Neural progenitor cell (in vitro differentiated cells): ENCODE measurements around the gene TNF. TPM values are rescaled to one million over a fixed set of nuclear protein-coding genes. Genes with fewer than 3 reads are reported as not detected.
A peak's percentile ranks its signal among the peaks of the same experiment; 100 is the strongest.

ENCODE experiments used
- DNase-seq: peaks from one replicate; pipeline ENCODE4 v3.0.0-alpha.2; 2016; ENCODE audit warnings: low spot score
- H2AFZ ChIP-seq: fragments of 200-600 bp; sonication (generic); replicated peaks from 2 replicates; pipeline ENCODE4 v1.6.1; 2016; ENCODE audit warnings: antibody characterized with exemption
- H3F3A ChIP-seq: fragments of 200-600 bp; sonication (generic); 2 replicates; pipeline ENCODE4 v1.6.1; 2016; ENCODE audit warnings: antibody characterized with exemption, low read depth
- H3K27ac ChIP-seq: fragments of 200-600 bp; sonication (generic); 2 replicates; pipeline ENCODE4 v1.5.1; 2016; ENCODE audit warnings: mild to moderate bottlenecking
- H3K27me3 ChIP-seq: fragments of 200-600 bp; sonication (generic); 2 replicates; pipeline ENCODE4 v1.6.1; 2016; ENCODE audit warnings: mild to moderate bottlenecking, moderate library complexity
- H3K36me3 ChIP-seq: fragments of 200-600 bp; sonication (generic); 2 replicates; pipeline ENCODE4 v1.5.1; 2016
- H3K4me1 ChIP-seq: fragments of 200-600 bp; sonication (generic); 2 replicates; pipeline ENCODE4 v1.6.1; 2016; ENCODE audit warnings: mixed run types
- H3K4me2 ChIP-seq: fragments of 200-600 bp; sonication (generic); 2 replicates; pipeline ENCODE4 v1.6.1; 2016
- H3K4me3 ChIP-seq: fragments of 200-600 bp; sonication (generic); 2 replicates; pipeline ENCODE4 v1.5.1; 2016
- H3K79me2 ChIP-seq: fragments of 200-600 bp; sonication (generic); 2 replicates; pipeline ENCODE4 v1.6.1; 2016; ENCODE audit warnings: low read depth
- H3K9ac ChIP-seq: fragments of 200-600 bp; sonication (generic); 2 replicates; pipeline ENCODE4 v1.6.1; 2016
- H3K9me3 ChIP-seq: fragments of 200-600 bp; sonication (generic); 2 replicates; pipeline ENCODE4 v1.5.1; 2016; ENCODE audit warnings: low read depth
- H4K20me1 ChIP-seq: fragments of 200-600 bp; sonication (generic); 2 replicates; pipeline ENCODE4 v1.6.1; 2016; ENCODE audit warnings: low read depth
- H3K27ac Mint-ChIP-seq: 3 replicates; pipeline ENCODE4 v1.8.0; 2021; ENCODE audit warnings: mixed read lengths
- H3K27me3 Mint-ChIP-seq: 2 replicates; pipeline ENCODE4 v1.8.0; 2022; ENCODE audit warnings: low read depth, mild to moderate bottlenecking, inconsistent platforms, moderate library complexity, mixed read lengths; ENCODE audit not compliant: insufficient read depth
- H3K36me3 Mint-ChIP-seq: 3 replicates; pipeline ENCODE4 v1.8.0; 2021; ENCODE audit warnings: mixed read lengths
- H3K4me1 Mint-ChIP-seq: 3 replicates; pipeline ENCODE4 v1.8.0; 2021; ENCODE audit warnings: mixed read lengths
- H3K4me3 Mint-ChIP-seq: 3 replicates; pipeline ENCODE4 v1.8.0; 2021; ENCODE audit warnings: mild to moderate bottlenecking, moderate library complexity, mixed read lengths
- H3K9me3 Mint-ChIP-seq: 3 replicates; pipeline ENCODE4 v1.8.0; 2020; ENCODE audit warnings: mixed read lengths
- EZH2 ChIP-seq: fragments of 200-600 bp; sonication (generic); IDR thresholded peaks from 2 replicates; pipeline ENCODE4 v1.6.1; 2017; ENCODE audit warnings: antibody characterized with exemption, mild to moderate bottlenecking, moderate library complexity
- EZH2phosphoT487 ChIP-seq: fragments of 200-600 bp; sonication (generic); IDR thresholded peaks from 2 replicates; pipeline ENCODE4 v1.6.1; 2017; ENCODE audit warnings: antibody characterized with exemption
- total RNA-seq: library from RNA; depleted of rRNA; stranded (reverse); fragments of >200 nt; gene quantifications from 2 replicates; pipeline ENCODE4 v1.2.3, GENCODE V29; 2015; ENCODE audit warnings: low replicate concordance
- TF ChIP-seq, protein P1 (sequence below): fragments of 200-600 bp; sonication (generic); IDR thresholded peaks from 2 replicates; pipeline ENCODE4 v1.5.1; 2017; ENCODE audit warnings: antibody characterized with exemption, mild to moderate bottlenecking

Gene TNF
- total RNA-seq, 1 donor from 2014 or later = not detected

DNA sequence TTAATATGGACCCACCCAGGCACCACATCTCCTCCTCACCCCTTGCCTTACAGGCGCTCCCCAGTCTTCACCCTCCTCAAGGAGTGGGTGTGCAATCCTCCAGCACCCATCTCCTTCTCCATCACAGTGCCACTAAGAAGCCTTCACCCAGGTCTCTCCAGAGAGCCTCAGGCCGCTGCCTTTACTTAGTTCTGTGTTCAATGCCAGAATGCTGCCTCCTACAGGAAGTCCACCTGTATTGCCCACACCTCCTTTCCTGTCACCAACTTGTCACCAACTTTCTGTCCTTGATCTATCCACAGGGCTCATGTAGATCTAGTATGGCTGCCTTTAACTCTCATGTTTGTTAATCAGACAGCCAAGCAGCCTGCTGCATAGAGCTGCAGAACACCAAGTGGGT is 10.1 kb downstream of the TNF start:
- DNase-seq = peak; percentile 53
- Histone ChIP-seq H3K9ac (no peak overlapping the region), H3F3A (no peaks in the 10 kb centered on the region), H3K4me1 (peaks cover 6% of the 10 kb centered on the region), H3K9me3 (no peaks in the 10 kb centered on the region), H4K20me1 (no peaks in the 10 kb centered on the region), H3K4me3 (no peak overlapping the region), H2AFZ (no peak overlapping the region), H3K4me2 (no peak overlapping the region), H3K36me3 (no peaks in the 10 kb centered on the region), H3K79me2 (no peaks in the 10 kb centered on the region), H3K27ac (no peak overlapping the region), H3K27me3 (peaks cover 2% of the 10 kb centered on the region)
- TF ChIP-seq, protein P1, sequence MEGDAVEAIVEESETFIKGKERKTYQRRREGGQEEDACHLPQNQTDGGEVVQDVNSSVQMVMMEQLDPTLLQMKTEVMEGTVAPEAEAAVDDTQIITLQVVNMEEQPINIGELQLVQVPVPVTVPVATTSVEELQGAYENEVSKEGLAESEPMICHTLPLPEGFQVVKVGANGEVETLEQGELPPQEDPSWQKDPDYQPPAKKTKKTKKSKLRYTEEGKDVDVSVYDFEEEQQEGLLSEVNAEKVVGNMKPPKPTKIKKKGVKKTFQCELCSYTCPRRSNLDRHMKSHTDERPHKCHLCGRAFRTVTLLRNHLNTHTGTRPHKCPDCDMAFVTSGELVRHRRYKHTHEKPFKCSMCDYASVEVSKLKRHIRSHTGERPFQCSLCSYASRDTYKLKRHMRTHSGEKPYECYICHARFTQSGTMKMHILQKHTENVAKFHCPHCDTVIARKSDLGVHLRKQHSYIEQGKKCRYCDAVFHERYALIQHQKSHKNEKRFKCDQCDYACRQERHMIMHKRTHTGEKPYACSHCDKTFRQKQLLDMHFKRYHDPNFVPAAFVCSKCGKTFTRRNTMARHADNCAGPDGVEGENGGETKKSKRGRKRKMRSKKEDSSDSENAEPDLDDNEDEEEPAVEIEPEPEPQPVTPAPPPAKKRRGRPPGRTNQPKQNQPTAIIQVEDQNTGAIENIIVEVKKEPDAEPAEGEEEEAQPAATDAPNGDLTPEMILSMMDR = peak; percentile 59
- TF ChIP-seq EZH2phosphoT487 = no peak
- no peak for TF ChIP-seq EZH2
- Mint-ChIP-seq H3K4me1 (peaks cover 17% of the 10 kb centered on the region), H3K36me3 (no peaks in the 10 kb centered on the region), H3K27ac (no peak overlapping the region), H3K4me3 (peak overlapping the region; percentile 5), H3K27me3 (peaks cover 11% of the 10 kb centered on the region), H3K9me3 (no peaks in the 10 kb centered on the region)

DNA sequence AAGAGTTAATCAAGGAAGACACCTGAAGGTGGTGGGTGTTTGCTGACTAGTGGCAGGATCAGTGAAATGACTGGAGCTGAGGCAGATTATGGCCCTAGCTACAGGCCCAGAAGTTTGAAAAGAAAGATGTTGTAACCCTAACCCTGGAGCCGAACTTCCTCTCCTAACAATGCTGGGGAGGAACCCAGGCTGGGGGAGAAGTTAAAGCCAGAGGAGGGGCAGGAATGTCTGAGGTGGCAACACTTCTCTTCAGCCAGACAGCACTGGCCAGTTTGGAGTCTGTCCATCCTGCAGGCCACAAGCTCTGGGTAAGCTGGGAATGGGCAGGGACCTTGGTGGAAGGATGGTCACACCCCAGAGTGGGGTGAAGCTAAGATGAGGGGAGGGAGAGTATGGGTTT is 10.6 kb downstream of the TNF start, which contains the start of gene LST1:
Gene LST1, plus strand, starts transcription at position 270 of the 400 bp plus-strand sequence. CDS start 1,023 bp downstream, outside the sequence.
- peak within 1 kb of the TSS; percentile 5 for H3K4me3 Mint-ChIP-seq
- TF ChIP-seq, protein P1 = no peak
- no peak for TF ChIP-seq EZH2phosphoT487
- TF ChIP-seq EZH2 = no peak

DNA sequence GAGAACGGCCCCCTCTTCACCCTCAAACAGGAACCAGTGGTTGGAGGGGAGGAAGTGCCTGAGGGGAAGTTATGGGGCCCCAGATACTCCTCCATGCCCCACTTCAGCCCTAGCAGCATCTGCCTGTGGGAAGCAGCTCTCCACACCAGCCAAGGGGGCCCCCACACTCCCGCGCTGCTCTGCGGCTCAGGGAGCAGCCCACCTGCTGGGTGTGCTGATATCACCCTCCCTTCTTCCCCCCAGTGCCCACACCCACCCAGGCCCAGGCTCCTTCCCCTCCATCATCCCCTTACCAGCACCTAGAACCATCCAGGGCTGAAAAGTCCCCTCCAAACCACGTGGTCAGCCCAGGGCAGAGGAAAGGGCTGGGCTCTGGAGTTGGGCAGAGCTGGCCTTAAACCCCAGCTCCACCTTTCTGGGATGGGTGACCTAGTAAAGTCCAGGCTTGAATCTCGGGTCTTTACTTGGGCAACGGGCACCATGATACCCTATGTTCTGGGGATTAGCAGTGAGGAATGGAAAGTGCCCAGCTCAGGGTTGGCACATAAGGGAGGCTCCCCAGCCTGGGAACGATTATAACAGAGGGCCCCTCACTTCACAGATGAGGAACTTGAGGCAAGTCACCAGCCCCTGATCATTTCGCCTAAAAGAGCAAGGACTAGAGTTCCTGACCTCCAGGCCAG is 11.4 kb downstream of the TNF start:
- Histone ChIP-seq H3K36me3 (no peaks in the 10 kb centered on the region), H3K9me3 (no peaks in the 10 kb centered on the region), H3K27me3 (no peaks in the 10 kb centered on the region), H4K20me1 (no peaks in the 10 kb centered on the region), H3K4me3 (no peak overlapping the region), H3K9ac (no peak overlapping the region), H3K79me2 (no peaks in the 10 kb centered on the region), H3K27ac (no peak overlapping the region), H3K4me2 (no peak overlapping the region), H3F3A (no peaks in the 10 kb centered on the region), H2AFZ (no peak overlapping the region), H3K4me1 (peaks cover 3% of the 10 kb centered on the region)
- Mint-ChIP-seq H3K4me1 (peaks cover 7% of the 10 kb centered on the region), H3K27ac (peak overlapping the region; percentile 89), H3K36me3 (no peaks in the 10 kb centered on the region), H3K4me3 (no peak overlapping the region), H3K27me3 (peaks cover 5% of the 10 kb centered on the region), H3K9me3 (no peaks in the 10 kb centered on the region)
- no peak for DNase-seq
- TF ChIP-seq EZH2phosphoT487 (no peak), EZH2 (no peak)
- TF ChIP-seq, protein P1 = no peak

More for the DNA sequence above, 10.6 kb downstream of the TNF start, which contains the start of gene LST1:
- Histone ChIP-seq H3K4me3 (no peak within 1 kb of the TSS), H4K20me1 (no peaks in the 10 kb centered on the region), H3K9me3 (no peaks in the 10 kb centered on the region), H3K79me2 (no peaks in the 10 kb centered on the region), H3K27ac (no peak within 1 kb of the TSS), H3F3A (no peaks in the 10 kb centered on the region), H3K36me3 (no peaks in the 10 kb centered on the region), H2AFZ (no peak within 1 kb of the TSS), H3K9ac (no peak within 1 kb of the TSS), H3K4me2 (no peak within 1 kb of the TSS), H3K27me3 (no peaks in the 10 kb centered on the region), H3K4me1 (peaks cover 6% of the 10 kb centered on the region)
- no peak for DNase-seq
- peaks cover 15% of the 10 kb centered on the region for H3K4me1 Mint-ChIP-seq
- no peaks in the 10 kb centered on the region for H3K9me3 Mint-ChIP-seq
- H3K27ac Mint-ChIP-seq = peak within 1 kb of the TSS; percentile 89
- H3K27me3 Mint-ChIP-seq = peaks cover 11% of the 10 kb centered on the region
- no peaks in the 10 kb centered on the region for H3K36me3 Mint-ChIP-seq
